CD4-positive, alpha-beta T cell treated with Interleukin-15 for 1 hour (primary cell): ENCODE results near the gene ALDOC.

Experiments
- DNase-seq: peaks from one replicate; pipeline ENCODE4 v3.0.0-alpha.2; 2020

The ALDOC gene

GRCh38 chr17:28530250-28530649 lies 46.4 kb downstream of the ALDOC start:
- DNase-seq: no peak

DNA sequence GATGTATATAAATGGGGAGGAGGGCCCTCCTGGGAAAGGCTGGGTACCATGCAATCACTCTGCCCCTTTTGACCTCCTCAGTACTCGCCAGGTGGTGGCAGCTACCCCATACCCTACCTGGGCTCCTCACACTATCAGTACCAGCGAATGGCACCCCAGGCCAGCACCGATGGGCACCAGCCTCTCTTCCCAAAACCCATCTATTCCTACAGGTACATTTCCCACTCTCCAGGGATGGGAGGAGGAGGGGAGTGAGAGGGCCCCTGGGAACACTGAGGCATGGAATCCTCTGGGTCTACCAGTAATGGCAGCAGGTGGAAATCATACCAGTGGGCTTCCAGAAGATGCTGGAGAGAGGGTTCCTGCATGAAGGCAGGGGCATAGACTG lies 47.7 kb downstream of the ALDOC start:
- DNase-seq: no peak

DNA sequence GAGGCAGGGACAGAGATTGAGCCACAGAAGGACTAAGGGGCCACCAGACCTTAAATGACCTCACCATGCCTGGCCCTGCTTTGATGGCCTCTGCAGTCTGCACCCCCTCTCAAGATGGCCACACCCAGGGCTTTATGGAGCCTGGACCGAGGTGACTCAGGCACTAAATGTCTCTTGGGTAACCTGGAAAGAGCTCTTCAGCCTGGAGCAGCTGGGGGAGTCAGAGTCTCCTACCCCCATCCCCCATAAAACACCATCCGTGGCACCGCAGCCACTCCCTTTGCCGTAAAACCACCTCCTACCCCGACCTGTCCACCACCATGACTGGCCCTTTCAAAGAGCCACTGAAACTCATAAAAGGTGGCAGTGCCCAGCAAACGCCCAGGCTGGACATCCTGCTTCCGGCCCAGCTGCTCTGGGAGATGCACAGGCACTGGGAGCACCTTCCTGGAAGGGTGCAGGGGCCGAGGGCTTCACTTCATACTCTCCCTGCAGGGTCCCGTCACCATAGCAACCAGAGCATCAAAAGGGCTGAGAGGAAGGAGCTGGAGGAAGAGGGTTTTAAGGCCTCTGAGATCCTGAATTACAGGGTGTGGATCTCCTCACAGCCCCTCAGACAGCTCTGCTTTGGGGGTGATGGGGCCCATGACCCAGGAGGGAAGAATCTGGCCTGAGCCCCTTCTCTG lies 48.2 kb downstream of the ALDOC start:
- DNase-seq: no peak

- no peak for DNase-seq
Measured at GRCh38 chr17:28527859-28528258, 48.8 kb downstream of the ALDOC start.

DNA sequence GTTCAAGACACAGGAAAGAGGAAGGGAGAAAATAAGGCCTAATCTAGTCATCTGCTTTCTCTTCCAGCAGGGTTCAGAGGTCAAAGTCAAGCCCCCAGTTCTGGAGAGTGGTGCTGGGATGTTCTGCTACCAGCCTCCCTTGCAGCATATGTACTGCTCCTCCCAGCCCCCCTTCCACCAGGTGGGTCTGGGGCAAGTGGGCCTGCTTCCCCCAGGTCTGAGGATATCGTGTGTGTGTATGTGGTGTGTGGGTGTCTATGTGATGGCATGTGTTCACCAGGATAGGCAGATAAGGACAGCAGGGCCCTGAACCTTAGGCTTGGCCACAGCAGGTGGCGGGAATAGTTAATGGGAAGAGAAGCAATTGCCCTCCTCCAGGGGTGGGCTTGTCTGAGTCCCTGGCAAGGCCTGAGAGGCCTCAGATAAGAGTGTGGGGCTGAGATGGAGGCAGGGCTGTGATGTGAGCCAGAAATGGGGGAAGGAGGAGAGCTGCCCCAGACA lies 49.5 kb downstream of the ALDOC start:
- no peak for DNase-seq

DNA sequence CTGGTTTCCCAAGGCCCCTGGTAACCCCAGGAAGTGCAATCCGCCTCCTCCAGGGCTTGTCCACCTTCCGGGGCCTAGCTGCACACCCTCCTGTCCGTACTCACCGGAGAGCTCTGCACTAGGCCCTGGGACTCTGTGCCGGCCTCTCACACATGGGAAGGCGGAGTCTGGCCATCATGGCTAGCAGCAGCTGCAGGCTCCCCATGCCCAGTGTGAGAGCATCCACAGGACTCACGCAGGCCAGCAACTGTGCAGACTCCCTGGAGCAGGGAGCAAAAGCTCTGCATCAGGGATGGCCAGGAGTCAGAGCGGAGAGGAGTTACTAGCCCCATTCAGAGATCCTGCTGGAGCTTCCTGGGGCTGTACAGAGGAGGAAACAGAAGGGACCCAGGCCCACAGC lies 50.3 kb downstream of the ALDOC start:
- DNase-seq: no peak

GRCh38 chr17:28524476-28525424 lies 51.9 kb downstream of the ALDOC start:
- DNase-seq: no peak

- no peak for DNase-seq
Measured at GRCh38 chr17:28523876-28524275, 52.8 kb downstream of the ALDOC start.

GRCh38 chr17:28523186-28523585 lies 53.5 kb downstream of the ALDOC start:
- no peak for DNase-seq
